ENCODE data around the gene PRG2. TPM values are rescaled to one million over a fixed set of nuclear protein-coding genes. Genes with fewer than 3 reads are reported as not detected.

Gene PRG2
- total RNA-seq, 1 experiment from 2014 or later = 0.57 TPM

- TF ChIP-seq JAZF1 (CRISPR knock-in tag; IDR thresholded peaks at IDR 0.05) = no peak
- no peak for TF ChIP-seq ATF2 (CRISPR knock-in tag; IDR thresholded peaks at IDR 0.05; ENCODE audit: borderline replicate concordance, low read depth)
Measured at GRCh38 chr11:57424137-57424791, 33.8 kb upstream of the PRG2 start (continued).

- Mint-ChIP-seq H3K27ac (no peak overlapping the region), H3K27me3 (ENCODE audit: low read depth) (peaks cover 15% of the 10 kb centered on the region), H3K4me3 (no peak overlapping the region), H3K4me1 (peaks cover 26% of the 10 kb centered on the region), H3K9me3 (no peaks in the 10 kb centered on the region), H3K36me3 (peaks cover 31% of the 10 kb centered on the region)
- ATAC-seq (no peak), DNase-seq (ENCODE audit: low spot score) (no peak)
- ChIA-PET POLR2A (no interaction called here), CTCF (no interaction called here)
- TF ChIP-seq AFF4 (CRISPR knock-in tag; IDR thresholded peaks at IDR 0.05; ENCODE audit: borderline replicate concordance) (no peak), NFYB (CRISPR knock-in tag; conservative IDR thresholded peaks at IDR 0.05; ENCODE audit: low read depth) (no peak), USF1 (CRISPR knock-in tag; IDR thresholded peaks at IDR 0.05) (no peak), ATF1 (CRISPR knock-in tag; IDR thresholded peaks at IDR 0.05) (no peak), USF2 (CRISPR knock-in tag; IDR thresholded peaks at IDR 0.05) (no peak), ZNF532 (CRISPR knock-in tag; IDR thresholded peaks at IDR 0.05; ENCODE audit: borderline replicate concordance) (no peak), FOXP1 (CRISPR knock-in tag; IDR thresholded peaks at IDR 0.05; ENCODE audit: borderline replicate concordance) (no peak), JAZF1 (CRISPR knock-in tag; IDR thresholded peaks at IDR 0.05) (no peak), TP53 (CRISPR knock-in tag; IDR thresholded peaks at IDR 0.05) (no peak), CDX4 (CRISPR knock-in tag; IDR thresholded peaks at IDR 0.05; ENCODE audit: borderline replicate concordance) (no peak)
Measured at GRCh38 chr11:57422669-57423068, 32.2 kb upstream of the PRG2 start.

Measured in WTC11 (cell line).